HG03378 (cell line): ENCODE measurements around the gene QRFP.
A peak's percentile ranks its signal among the peaks of the same experiment; 100 is the strongest.

Source experiments
- ATAC-seq: cut with Tn5 transposase; IDR thresholded peaks from one replicate; pipeline ENCODE4 v1.9.1; 2021; ENCODE audit warnings: mild to moderate bottlenecking, moderate library complexity; ENCODE audit not compliant: unreplicated experiment

The QRFP gene

GRCh38 chr9:130934246-130934645, 37.6 kb upstream of the QRFP start:
- ATAC-seq = no peak

GRCh38 chr9:130933114-130934046, 36.8 kb upstream of the QRFP start:
- no peak for ATAC-seq

- ATAC-seq = no peak
Observed at GRCh38 chr9:130932255-130933079, 35.9 kb upstream of the QRFP start.

- no peak for ATAC-seq
Observed at GRCh38 chr9:130931508-130932254, 35.1 kb upstream of the QRFP start.

- no peak for ATAC-seq
Observed at GRCh38 chr9:130930804-130931349, 34.3 kb upstream of the QRFP start.

GRCh38 chr9:130930132-130930803, 33.7 kb upstream of the QRFP start:
- ATAC-seq = no peak

GRCh38 chr9:130929571-130930038, 33.0 kb upstream of the QRFP start:
- no peak for ATAC-seq

GRCh38 chr9:130927995-130928900, 31.6 kb upstream of the QRFP start:
- ATAC-seq = peak; percentile 52

- ATAC-seq = no peak
Observed at GRCh38 chr9:130927338-130927737, 30.7 kb upstream of the QRFP start.

- no peak for ATAC-seq
Observed at GRCh38 chr9:130925050-130925678, 28.6 kb upstream of the QRFP start.

- no peak for ATAC-seq
Observed at GRCh38 chr9:130924448-130924788, 27.8 kb upstream of the QRFP start.

- ATAC-seq = no peak
Observed at GRCh38 chr9:130923611-130924447, 27.2 kb upstream of the QRFP start.

- ATAC-seq = no peak
Observed at GRCh38 chr9:130922893-130923610, 26.4 kb upstream of the QRFP start.

- no peak for ATAC-seq
Observed at GRCh38 chr9:130921989-130922892, 25.6 kb upstream of the QRFP start.

GRCh38 chr9:130921300-130921988, 24.8 kb upstream of the QRFP start:
- no peak for ATAC-seq
